PFSK-1 (cell line): ENCODE data around the gene TMC4.

Experiments used
- FOXP2 ChIP-seq: optimal IDR thresholded peaks from 2 replicates; pipeline ENCODE3; 2011; ENCODE audit warnings: borderline replicate concordance, control low read depth, inconsistent platforms; ENCODE audit not compliant: insufficient read depth; ENCODE audit errors: extremely low read length, extremely low read depth
- POLR2AphosphoS5 ChIP-seq: IDR thresholded peaks from 2 replicates; pipeline ENCODE4 v1.6.1; 2012; ENCODE audit warnings: low read depth, mild to moderate bottlenecking, control low read depth, low read length, moderate library complexity
- SIN3A ChIP-seq: IDR thresholded peaks from 2 replicates; pipeline ENCODE4 v1.6.1; 2012; ENCODE audit warnings: mild to moderate bottlenecking, low read length, moderate library complexity, borderline replicate concordance; ENCODE audit not compliant: insufficient read depth
- TAF1 ChIP-seq: IDR thresholded peaks from 2 replicates; pipeline ENCODE4 v1.6.1; 2012; ENCODE audit warnings: low read length, control low read depth, borderline replicate concordance; ENCODE audit not compliant: insufficient read depth
- TF ChIP-seq, protein P1 (sequence below), 2 experiments: IDR thresholded peaks; 2 replicates each; pipeline versions ENCODE4 v1.6.1 to v1.8.0; 2011 to 2012; ENCODE audit warnings: low read depth in 2 of 2, low read length in 2 of 2, control low read depth in 1 of 2, inconsistent platforms in 1 of 2, mild to moderate bottlenecking in 1 of 2, moderate library complexity in 1 of 2; ENCODE audit not compliant: insufficient read depth in 1 of 2

TMC4 gene

DNA sequence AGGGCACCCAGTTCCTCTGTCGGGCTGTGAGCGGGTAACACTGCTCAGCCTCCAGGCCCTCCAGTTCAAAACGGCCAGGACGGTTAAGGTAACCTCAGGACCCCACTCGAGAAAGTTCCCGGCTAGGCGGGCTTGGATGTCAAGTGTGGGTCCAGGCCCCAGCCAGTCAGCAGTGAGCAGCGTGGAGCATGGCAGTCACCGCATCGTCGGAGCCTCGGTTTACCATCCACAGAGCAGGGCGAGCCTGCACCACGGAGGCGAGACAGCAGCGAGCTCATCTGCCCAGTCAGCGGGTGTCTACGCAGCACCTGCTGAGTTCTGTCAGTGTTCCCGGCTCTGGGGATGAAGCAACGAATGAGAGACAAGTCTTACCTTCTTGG, 43.4 kb downstream of the TMC4 start:
- TF ChIP-seq TAF1: no peak
- TF ChIP-seq, protein P1, sequence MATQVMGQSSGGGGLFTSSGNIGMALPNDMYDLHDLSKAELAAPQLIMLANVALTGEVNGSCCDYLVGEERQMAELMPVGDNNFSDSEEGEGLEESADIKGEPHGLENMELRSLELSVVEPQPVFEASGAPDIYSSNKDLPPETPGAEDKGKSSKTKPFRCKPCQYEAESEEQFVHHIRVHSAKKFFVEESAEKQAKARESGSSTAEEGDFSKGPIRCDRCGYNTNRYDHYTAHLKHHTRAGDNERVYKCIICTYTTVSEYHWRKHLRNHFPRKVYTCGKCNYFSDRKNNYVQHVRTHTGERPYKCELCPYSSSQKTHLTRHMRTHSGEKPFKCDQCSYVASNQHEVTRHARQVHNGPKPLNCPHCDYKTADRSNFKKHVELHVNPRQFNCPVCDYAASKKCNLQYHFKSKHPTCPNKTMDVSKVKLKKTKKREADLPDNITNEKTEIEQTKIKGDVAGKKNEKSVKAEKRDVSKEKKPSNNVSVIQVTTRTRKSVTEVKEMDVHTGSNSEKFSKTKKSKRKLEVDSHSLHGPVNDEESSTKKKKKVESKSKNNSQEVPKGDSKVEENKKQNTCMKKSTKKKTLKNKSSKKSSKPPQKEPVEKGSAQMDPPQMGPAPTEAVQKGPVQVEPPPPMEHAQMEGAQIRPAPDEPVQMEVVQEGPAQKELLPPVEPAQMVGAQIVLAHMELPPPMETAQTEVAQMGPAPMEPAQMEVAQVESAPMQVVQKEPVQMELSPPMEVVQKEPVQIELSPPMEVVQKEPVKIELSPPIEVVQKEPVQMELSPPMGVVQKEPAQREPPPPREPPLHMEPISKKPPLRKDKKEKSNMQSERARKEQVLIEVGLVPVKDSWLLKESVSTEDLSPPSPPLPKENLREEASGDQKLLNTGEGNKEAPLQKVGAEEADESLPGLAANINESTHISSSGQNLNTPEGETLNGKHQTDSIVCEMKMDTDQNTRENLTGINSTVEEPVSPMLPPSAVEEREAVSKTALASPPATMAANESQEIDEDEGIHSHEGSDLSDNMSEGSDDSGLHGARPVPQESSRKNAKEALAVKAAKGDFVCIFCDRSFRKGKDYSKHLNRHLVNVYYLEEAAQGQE (IDR thresholded peaks at IDR 0.05; ENCODE audit: insufficient read depth in 1 of 2, low read depth in 2 of 2, low read length in 2 of 2): no peak
- TF ChIP-seq SIN3A: no peak
- no peak for TF ChIP-seq POLR2AphosphoS5
- no peak for TF ChIP-seq FOXP2

DNA sequence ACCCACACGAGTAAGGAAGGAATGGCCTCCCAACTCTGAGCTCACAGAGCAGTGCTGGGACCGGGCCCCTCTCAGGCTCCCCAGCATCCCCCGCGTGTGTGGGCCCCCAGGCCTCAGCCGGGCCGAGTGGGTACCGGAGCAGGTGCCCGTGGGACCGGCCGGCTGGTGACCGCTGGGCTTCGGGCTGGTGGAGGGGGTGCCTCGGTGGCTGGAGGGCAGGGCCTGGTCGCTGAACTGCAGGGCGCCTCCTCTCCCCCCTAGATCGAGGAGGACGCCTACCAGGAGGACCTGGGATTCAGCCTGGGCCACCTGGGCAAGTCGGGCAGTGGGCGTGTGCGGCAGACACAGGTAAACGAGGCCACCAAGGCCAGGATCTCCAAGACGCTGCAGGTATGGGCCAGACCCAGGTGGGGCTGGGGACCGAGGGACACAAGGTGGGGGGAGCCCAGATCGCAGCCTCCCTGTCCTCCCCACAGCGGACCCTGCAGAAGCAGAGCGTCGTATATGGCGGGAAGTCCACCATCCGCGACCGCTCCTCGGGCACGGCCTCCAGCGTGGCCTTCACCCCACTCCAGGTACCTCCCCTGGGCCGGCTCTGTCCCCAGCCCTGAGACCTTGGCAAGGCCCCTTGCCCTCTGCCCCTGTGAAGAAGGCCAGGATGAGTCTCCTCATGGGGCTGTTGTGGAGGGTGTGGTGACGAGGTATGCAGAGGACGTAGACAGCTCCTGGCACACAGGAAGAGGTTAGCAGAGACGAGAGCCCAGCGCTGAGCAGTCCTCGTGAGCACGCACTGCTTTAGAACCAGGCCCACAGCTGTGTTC, 44.0 kb downstream of the TMC4 start:
- TF ChIP-seq POLR2AphosphoS5: no peak
- TF ChIP-seq SIN3A: no peak
- TF ChIP-seq, protein P1 (IDR thresholded peaks at IDR 0.05; ENCODE audit: insufficient read depth in 1 of 2, low read depth in 2 of 2, low read length in 2 of 2): no peak
- TF ChIP-seq FOXP2: no peak
- no peak for TF ChIP-seq TAF1

DNA sequence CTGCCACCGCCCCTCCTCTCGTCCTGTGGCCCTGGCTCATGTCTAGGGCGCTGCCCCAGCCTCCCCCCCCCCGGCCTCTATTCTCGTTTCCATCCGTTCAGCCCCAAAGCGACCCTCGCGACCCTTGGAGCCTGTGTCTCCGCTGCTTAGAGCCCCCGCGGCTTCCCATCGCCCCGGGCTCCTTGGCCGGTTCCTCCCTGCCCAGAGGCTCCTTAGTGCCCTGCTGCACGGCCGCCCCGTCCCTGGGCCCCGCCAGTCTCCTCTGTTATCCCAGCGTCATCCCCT, 44.6 kb downstream of the TMC4 start:
- TF ChIP-seq, protein P1 (IDR thresholded peaks at IDR 0.05; ENCODE audit: insufficient read depth in 1 of 2, low read depth in 2 of 2, low read length in 2 of 2): no peak
- TF ChIP-seq TAF1: no peak
- TF ChIP-seq SIN3A: no peak
- no peak for TF ChIP-seq FOXP2
- no peak for TF ChIP-seq POLR2AphosphoS5

DNA sequence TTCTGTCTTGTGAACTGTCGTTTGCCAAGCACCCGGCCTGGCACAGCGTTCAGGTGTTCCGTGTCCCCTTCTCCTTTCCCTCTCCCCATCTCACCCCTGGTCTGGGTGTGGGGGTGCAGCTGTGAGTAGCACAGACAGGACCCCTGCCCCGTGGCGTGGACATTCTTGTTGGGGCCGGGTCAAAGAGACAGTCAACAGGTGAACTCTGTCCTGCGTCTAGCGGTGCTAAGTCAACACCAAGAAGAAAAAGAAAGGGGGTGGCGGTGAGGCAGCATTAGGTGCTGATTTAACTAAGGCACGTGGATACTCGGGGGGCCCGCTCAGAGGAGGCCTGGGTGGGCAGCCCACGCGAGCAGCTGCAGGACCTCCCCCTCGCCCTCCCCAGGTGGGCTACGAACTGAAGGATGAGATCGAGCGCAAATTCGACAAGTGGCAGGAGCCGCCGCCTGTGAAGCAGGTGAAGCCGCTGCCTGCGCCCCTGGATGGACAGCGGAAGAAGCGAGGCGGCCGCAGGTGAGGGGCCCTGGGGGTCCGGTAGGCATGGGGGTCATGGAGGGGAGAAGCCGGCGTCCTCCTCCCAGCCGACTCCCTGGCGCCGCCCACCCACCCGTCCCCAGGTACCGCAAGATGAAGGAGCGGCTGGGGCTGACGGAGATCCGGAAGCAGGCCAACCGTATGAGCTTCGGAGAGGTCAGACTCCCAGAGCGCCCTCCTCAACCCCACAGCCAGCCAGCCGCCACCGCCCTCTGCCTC, 45.1 kb downstream of the TMC4 start:
- TF ChIP-seq POLR2AphosphoS5 (no peak), FOXP2 (no peak), SIN3A (no peak), TAF1 (no peak)
- TF ChIP-seq, protein P1 (IDR thresholded peaks at IDR 0.05; ENCODE audit: insufficient read depth in 1 of 2, low read depth in 2 of 2, low read length in 2 of 2): no peak
